GM18858 (cell line): ENCODE measurements around the gene STK39.
A peak's percentile ranks its signal among the peaks of the same experiment; 100 is the strongest.

Experiments
- ATAC-seq: cut with Tn5 transposase; IDR thresholded peaks from one replicate; pipeline ENCODE4 v1.9.1; 2021; ENCODE audit not compliant: unreplicated experiment

The STK39 gene

DNA sequence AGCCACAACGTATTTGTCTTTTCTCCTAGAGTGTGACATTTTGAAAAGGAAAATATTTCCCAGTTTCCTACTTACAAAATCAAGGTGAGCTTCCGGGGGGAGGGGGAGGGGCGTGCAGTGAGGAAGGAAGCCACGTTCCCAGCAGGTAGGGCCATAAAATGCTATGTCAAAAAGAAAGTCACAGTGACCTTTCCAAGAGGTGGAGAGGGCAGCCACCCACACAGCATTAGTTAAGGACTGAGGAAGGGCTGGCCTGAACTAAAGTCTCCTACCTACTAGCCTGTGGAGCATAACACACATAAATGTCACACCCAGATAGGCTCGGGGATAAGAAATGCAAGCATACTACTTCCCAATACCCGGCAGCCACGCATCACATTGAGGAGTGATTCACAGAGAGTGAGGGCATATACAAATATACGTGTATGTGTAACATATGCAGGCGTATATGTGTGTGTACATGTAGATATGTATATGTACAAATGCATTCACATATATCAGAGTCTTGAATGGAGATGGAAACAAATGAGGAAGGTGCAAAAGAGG lies 191.1 kb downstream of the STK39 start:
- ATAC-seq = no peak

DNA sequence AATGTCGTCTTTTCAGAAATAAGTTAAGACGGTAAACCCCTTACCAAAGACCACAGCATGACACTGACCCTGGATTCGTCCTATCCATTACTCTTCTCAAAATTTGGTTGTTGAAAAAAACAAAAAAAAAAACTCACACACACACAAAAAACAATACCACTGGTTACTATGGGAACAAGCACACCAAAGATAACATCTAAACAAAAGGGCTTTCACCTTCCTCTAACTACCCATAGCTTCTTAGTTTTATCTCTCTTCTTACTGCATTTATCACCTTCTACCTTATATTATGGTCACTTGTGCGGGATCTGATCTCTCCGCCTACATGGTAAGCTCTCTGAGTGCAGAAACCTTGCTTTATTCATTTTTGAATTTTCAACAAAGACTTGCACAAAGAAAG lies 192.7 kb downstream of the STK39 start:
- no peak for ATAC-seq

DNA sequence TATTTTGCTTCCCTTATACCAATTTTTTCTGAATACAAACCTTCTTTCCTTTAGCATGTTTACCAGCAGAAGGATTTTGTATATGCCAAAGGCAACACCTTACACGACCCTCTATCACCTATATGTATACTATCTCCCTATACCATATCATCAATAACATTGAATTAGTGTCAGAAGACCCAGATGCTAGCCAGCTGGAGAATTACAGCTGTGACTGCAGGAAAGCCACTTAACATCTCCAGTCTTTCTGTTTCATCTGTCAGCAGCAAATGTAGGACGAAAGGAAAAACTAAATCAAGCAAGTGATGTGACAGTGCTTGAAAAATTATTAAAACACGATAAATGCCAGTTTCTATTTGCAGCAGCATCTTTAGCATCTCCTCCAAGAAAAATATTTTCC lies 193.7 kb downstream of the STK39 start:
- no peak for ATAC-seq

DNA sequence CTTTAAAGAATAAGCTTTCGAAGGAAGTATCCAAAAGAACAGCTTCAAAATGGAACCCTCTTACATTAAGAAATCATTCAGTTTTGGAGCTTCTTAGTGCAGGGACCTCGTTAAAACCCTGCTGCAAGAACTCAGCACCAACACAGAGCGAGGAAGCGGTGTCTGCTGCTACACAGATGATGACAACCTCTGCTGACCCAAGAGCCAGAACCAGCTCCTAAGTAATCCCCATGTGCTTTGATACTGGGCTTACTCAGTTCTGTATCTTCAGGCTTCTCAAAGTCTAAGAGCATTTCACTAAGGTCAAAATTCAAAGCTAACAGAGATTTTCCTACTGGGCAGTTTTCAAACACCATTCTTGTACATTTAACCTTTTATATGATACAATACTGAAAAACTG lies 194.6 kb downstream of the STK39 start:
- no peak for ATAC-seq

DNA sequence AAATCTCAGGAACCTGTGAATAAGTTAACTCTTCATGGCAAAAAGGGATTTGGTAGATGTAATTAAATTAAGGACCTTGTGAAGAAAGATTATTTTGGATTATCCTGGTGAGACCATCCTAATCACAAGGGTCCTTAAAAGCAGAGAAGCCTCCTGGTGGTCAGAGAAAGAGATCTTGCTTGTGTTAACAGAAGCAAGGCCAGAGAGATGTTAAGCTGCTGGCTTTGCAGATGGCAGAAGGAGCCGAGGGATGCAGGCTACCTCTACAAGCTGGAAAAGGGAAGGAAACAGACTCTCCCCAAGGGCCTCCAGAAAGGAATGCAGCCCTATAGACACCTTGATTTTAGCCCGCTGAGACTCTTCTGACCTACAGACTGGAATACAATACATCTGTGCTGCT lies 197.0 kb downstream of the STK39 start:
- ATAC-seq = no peak

DNA sequence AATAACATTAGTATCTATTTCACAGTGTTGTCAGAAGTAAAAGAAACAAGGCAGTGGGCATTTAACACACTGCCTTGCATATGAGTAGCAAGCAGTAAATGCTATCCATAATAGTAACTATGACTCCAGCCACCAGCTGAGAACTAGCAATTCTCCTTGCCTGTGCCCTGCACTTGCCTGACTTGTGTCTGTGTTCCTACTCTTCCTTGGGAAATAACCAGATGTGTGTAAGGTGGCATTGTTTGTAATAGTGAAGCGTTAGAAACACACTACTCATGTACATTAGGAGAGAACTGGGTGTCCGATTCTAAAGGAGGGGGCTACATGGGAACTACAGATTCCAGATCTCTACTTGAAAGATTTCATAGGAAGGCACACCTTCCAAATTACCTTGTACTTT lies 197.8 kb downstream of the STK39 start:
- ATAC-seq = no peak

DNA sequence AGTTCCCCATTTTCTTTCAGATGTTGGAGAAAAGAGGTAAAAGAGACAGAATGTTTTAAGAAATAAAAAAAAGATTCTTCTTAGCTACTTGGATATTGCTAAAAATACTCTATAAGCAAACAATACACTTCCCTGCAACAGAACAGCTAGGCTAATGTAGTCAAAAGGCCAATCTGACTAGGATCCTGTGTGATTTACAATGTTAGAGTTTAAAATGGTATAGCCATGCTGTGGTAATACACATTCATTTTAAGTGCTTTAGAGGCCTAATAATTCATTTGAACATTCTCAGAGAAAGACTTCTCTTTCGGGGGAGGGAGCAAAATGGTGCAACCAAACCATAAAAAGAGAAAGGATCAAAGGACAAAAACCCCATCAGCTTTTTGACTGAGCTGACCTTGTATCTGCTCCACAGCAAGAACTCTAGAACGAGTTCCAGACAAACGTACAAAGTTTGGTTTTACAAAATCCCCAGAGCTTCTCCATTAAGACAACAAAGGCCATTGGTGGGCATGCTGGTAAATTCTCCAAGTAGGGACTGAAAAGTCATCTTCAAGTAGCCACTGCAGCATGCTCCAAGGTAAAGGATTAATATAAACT lies 200.2 kb downstream of the STK39 start:
- ATAC-seq = no peak

DNA sequence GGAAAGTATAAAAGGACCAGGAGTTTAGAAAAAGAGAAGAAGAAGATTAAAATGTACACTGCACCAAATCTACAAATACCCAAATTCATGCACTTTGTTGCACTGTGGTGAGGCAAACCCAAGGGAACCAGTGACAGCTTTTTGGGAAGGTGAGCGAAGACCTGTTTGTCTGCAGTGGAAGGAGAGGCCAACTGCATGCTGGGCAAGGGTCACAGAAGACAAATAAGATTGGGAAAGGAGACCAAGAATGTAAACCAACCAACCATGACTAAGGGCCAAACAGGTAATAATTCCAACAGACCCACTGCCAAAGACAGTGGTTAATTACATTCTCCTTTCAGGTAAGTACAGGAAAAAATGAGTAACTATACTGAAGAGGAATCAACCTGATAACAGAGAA lies 202.8 kb downstream of the STK39 start:
- no peak for ATAC-seq

DNA sequence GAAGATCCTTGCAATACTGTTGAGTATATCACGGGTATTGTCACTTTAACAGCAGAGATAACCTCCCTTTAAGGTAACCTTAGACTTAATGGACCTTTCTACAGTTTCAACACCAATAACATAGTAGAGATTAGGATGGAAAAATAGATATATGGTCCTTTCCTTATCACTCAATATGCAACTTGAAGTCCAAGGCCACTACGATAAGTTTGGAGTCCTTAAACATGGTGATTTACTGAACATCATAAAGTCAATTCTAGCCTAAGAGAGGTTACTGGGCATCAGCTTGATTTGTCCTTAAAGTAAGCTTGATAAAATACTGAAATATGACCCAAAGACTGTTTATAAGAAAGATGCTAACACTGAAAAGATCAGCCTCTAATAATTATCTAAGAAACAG lies 203.2 kb downstream of the STK39 start:
- ATAC-seq = no peak

DNA sequence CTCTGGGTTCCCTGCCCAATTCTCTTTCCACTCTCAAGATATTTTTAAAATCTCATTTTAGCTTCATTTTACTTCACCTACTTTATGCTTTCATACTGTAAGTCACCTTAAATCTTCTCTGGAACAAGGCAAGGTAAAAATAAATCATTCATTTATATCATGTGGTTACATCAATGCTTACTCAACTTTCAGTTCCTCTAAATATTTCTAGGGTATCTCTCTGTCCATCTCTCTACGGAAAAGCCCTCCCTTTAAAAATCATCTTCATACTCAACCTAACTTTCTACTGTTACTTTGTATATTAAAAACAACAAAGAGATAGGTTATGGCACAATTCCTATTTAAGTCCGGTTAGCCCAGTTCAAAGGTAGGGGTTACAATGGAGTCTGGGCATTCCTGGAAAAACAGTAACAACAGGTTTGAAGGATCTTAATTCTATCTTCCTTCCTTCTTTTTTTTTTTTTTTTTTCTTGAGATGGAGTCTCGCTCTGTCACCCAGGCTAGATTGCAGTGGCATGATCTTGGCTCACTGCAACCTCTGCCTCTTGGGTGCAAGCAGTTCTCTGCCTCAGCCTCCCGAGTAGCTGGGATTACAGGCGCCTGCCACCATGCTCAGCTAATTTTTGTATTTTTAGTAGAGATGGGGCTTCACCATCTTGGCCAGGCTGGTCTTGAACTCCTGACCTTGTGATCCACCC lies 205.1 kb downstream of the STK39 start:
- ATAC-seq = peak; percentile 96

DNA sequence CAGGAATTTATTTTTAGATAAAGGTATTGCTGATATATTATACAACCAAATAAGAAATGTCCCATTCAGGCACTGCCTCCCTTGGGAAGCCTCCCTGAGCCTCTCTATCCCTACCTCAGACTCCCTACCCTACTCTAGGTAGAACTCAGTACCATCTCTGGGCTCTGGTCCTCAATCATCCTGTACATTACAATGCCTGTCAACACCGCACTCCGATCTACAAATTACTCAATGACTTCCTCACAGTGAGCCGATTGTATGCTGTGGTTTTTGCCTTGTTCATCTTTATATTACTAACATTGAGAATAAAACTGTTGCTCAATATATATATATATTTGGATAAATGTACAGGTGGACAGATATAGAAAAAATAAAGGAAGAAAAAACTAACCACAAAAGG lies 207.5 kb downstream of the STK39 start:
- ATAC-seq = no peak

DNA sequence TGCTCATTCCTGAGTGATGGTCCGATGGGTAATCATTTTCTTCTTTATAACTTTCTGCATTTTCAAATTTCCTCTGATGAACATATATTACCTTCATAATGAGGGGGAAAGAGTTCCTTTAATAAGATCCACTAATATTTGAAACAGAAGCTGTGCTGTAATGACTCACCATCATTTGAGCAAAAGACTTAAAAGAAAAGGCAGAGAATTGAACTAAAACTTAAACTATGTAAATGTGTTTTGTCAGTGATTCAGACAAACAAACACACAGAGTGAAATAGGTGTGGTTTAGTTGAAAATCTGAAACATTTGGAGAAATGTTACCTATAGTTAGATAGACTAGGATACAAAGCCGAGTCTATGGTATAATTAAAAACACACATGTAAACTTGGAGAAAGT lies 209.6 kb downstream of the STK39 start:
- ATAC-seq = no peak

DNA sequence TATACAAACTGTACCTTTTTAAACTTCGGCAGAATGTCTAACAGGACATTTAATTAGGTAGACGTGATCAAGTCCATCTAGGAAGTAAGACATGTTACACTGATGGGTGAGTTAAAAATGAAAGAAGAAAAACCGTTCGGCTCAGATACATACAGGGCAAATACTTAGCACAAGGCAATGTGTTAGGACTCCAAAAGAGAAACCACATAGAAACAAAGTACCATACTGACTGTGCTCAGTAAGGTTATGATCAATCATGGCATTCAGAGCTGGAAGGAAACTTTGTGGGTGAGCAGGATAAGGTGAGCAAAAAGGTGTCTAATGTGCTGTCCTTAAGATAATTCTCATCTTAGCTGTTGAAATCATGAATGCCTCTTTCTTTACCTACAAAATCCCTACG lies 211.9 kb downstream of the STK39 start:
- peak; percentile 47 for ATAC-seq

DNA sequence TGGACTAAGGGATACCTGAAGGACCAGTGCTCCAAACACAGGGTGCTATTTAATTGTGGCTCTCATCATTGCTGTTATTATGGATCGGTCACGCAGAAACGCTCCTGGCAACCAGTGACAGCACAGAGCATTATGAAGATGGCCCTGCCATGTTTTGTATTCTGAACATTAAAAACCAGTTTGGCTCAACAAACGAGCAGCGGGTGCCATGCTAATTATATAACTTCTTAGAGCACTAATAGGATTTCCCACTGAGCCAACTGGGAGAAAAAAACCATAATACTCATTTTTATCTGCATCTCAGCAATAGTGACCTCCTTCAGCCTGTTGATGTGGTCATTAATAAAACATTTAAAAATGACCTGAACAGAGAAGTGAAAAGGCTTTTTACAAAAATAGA lies 212.8 kb downstream of the STK39 start:
- no peak for ATAC-seq

DNA sequence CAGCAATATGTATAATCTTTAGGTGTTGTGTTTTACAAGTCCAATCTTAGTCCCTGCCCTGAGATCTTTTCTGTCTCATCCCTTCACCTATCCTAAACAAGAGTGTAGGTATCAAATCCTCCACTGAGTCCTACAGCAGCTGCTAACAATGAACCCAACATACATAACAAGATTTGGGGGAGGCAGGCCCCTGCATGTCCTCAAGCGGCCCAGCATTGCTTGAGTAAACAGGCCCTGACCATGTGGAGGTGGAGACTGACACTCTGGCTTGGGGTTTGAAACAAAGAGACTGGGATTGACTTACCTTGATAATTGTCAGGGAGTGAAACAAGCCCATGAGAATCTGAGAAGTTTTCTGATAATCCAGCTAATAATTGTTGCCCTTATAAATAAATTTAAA lies 213.4 kb downstream of the STK39 start:
- no peak for ATAC-seq

DNA sequence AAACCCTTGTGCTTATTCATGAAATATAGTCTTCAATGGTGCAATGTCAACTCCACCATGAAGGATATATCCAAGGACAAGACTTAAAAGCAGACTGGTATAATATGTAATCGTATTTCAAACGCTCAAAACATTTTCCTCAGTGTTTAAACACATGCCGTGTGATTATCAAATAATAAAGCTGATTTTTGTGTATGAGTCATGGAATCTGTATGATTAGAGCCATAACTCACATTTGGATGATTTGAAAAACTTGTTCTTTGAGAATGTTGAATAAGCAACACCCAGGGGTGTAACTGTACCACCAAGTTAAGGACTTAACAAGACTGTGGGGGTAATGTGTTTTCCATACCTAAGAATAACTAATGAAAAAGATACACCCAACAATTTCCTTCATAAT lies 215.3 kb downstream of the STK39 start:
- no peak for ATAC-seq

DNA sequence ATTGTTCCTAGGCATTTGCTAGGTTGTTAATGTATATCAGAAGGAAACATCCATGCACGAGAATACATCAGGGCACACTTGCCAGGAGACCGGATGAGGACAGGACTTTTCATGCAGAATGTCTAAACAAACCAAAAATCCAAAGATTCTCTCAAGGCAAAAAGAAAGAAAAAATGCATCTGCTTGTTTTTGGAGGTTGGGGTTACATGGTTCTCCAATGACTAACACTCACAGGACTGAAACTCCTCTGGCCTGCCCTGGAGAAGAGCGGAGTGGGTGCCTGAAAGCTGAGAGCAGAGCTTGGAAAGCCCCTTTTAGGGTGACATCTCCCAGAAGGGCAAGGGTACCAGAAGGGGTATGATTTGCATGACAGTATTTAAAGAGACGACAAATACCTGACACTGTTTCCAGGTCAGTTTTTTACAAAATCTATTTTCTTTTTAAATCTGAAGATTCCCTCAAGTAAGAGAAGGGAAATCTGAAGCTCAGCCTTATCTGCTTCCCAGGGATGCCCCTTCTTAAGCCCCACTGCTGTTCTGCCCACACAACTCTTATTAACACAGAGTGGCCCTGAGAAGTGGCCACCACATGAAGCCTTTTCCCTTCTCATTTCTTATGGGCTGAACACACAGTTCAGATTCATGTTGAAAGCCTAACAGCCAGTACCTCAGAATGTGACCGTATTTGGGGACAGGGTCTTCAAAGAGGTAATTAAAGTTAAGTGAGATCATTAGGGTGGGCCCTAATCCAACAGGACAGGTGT lies 216.4 kb downstream of the STK39 start:
- peak; percentile 88 for ATAC-seq

DNA sequence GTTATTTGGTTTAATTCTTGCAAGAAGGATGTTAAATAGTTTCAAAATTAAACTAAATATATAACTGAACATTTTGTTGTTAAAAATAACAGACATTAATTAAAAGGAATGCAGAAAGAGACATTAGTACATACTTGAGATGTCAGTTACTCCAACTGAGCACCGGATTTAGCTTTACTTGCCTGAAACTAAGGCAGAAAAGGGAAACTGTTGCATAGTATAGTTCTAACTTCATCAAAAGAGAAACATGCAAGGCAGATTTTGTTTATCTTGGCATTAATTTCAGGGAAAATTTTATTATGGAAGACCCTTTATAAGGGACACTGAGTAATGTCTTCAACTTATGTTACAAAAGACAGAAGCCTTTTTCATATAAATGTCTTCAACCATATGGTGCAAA lies 218.3 kb downstream of the STK39 start:
- no peak for ATAC-seq

DNA sequence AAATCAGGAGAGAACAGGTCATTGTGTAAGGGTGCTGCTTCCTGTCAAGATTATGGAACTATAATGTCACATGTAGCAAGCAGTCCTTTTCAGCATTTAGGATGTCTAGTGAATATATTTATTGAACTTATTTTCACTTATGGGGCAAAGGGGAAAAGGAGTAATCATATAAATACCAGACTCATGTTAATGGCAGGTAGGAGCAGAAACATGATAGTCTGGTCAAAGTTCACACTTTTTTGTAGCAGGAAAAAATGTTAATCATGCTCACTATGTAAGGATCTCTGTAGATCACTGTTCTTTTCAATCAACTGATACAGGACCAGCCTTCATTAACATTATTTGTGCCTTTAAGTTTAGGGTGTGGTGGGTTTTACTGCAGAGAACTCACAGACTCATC lies 219.0 kb downstream of the STK39 start:
- no peak for ATAC-seq

DNA sequence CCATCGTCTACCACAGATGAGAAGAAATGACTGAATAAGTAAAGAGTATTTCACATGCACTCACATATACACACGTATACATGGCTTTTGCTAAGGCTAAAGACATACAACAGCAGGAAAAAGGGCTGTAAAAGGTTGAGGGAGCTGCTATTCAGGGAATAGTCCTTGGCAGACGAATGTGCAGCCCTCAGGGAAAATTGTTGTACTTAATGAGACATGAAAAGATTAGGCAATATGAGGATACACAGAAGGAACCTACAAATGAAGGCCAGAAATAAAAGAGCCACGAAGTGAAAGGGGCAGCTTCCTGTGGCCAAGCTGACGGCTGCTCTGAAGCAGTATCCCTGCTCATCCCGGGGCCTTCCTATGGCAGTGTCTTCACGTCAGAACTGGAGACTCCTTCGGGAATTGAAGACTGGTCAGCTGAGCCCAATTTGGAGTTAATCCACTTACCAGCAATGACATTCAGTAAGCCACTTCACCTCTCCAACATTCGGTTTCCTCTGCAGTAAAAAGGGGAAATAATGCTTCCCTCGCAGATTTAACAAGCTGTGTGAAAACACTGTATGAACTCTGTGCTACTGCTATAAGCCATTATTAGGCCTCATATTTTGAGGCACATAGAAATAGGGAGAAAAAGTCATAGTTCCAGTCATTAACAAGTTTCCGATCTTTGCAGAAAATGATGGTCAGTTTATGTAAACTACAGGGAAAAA lies 221.8 kb downstream of the STK39 start:
- no peak for ATAC-seq

DNA sequence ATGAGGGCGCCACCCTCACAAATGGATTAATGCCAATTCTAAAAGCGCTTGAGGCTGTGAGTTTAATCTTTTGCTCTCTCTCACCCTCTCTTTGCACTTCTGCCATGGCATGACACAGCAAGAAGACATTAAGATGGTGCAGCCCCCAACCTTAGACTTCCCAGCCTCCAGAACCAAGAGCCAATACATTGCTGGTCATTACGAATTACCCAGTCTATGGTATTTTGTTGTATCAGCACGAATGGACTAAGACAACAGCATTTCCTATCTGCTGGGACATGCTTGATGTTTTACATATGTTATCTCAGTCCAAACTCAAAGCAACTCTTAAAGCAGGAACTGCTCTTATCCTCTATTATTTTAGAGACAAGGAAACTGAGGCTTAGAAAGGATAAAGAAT lies 222.9 kb downstream of the STK39 start:
- ATAC-seq = no peak
